ENCODE measurements around the gene RUNDC3A.

Gene RUNDC3A

DNA sequence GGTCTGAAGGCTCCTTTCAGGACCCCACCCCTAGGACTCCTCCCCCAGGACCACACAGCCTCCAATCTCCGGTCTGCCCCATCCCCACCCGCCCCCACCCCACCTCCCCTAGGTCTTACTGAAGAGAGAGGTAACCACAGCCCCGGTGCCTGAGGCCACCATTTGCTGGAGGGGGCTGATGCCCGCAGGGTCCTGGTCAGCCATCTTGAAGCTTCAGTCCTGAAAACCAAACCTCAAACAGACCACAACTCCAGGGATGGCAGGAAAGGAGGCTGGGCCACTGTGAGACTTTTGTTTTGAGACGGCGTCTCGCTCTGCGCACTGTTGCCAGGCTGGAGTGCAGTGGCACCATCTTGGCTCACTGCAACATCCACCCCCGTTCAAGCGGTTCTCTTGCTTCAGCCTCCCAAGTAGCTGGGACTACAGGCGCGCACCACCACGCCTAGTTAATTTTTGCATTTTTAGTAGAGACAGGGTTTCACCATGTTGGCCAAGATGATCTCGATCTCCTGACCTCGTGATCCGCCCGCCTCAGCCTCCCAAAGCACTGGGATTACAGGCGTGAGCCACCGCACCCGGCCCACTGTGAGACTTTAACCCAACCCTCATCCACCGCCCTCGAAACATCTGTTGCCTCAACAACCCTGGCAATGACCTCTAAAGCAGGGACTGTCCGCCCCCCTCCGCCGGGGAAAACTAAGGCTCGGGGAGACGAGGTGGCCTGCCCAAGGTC is 15.1 kb downstream of the RUNDC3A start:
- TF ChIP-seq, protein P1, sequence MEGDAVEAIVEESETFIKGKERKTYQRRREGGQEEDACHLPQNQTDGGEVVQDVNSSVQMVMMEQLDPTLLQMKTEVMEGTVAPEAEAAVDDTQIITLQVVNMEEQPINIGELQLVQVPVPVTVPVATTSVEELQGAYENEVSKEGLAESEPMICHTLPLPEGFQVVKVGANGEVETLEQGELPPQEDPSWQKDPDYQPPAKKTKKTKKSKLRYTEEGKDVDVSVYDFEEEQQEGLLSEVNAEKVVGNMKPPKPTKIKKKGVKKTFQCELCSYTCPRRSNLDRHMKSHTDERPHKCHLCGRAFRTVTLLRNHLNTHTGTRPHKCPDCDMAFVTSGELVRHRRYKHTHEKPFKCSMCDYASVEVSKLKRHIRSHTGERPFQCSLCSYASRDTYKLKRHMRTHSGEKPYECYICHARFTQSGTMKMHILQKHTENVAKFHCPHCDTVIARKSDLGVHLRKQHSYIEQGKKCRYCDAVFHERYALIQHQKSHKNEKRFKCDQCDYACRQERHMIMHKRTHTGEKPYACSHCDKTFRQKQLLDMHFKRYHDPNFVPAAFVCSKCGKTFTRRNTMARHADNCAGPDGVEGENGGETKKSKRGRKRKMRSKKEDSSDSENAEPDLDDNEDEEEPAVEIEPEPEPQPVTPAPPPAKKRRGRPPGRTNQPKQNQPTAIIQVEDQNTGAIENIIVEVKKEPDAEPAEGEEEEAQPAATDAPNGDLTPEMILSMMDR (IDR thresholded peaks at IDR 0.05) = no peak

- TF ChIP-seq, protein P1 (IDR thresholded peaks at IDR 0.05) = no peak
Observed at GRCh38 chr17:44324092-44324570, 15.7 kb downstream of the RUNDC3A start.

- TF ChIP-seq, protein P1 (IDR thresholded peaks at IDR 0.05) = no peak
Observed at GRCh38 chr17:44324571-44325275, 16.3 kb downstream of the RUNDC3A start, which contains the start of gene SLC25A39. SLC25A39 (minus strand) TSS chr17:44324823; CDS start chr17:44323562, 1,261 bp downstream.

- TF ChIP-seq, protein P1 (IDR thresholded peaks at IDR 0.05) = no peak
Observed at GRCh38 chr17:44326861-44327444, 18.6 kb downstream of the RUNDC3A start.

DNA sequence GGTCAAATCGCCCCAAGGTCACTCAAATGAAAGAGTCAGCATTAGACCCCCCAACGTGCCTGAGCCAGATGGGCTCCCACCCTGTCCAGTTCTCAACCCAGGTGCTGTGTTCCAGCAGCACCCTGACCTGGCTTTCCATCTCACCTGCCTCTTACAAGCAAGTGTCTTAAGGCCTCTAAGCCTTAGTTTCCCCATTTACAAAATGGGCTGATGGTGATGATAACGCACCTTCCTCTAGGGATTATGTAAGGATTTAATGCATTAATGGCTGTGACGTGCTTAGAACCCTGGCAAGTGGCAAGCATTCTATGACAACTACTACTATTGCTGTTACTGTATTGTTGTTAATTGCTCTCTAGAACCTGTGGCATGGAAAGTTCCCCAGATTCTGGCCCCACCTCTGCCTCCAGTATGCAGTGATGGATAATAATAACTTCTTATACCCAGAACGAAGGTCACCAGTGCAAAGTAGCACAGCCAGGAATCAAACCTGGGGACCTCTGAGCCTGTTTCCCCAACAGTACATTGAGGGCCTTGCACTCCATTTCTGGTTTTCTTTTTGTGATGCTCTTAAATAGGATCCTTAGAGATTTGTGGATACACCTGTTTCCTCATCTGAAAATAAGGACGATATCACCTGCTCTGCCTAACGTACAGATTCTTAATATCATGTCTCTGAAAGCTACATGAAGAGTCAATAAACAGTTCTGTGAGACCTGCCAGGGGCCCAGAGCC is 19.5 kb downstream of the RUNDC3A start:
- TF ChIP-seq, protein P1 (IDR thresholded peaks at IDR 0.05) = no peak

DNA sequence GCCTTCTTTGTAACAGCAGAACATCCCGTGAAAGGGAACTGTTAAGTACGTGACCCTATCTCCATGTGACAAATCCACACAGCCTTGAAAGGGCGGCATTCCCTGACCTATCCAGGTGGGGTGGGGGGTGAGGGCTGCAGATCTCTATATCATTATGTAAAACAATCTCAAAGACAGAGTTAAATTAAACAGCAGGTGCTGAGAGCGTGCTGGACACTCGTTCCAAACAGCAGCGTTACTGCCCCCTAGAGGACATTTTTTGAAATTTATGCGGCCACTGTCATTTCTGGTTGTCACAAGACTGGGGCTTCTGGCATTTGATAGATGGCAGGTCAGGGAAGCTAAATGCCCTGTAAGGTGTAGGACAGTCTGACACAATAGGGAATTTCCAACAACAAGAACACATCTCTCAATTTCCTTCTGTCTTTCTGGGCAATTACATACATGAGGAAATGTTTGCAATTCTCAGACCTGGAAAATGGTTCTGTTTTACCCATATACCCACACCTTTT is 22.9 kb downstream of the RUNDC3A start:
- TF ChIP-seq, protein P1 (IDR thresholded peaks at IDR 0.05) = peak; percentile 61

DNA sequence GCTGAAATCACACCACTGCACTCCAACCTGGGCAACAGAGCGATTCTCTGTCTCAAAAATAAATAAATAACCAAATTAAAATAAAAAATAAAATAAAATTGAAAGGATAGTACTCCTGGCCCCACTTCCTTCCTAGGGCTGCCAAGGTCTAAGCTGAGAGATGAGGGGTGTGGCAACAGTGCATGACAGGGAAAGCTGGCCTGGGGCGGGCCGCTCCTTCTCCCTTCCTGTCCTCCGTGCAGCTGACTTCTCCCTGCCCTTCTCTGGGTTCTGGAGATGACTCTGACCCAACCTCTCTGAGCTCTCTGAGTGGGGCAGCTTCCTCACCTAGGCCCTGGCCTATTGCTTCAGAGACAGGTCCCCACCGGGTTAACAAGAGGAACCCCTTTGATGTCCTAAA is 25.0 kb downstream of the RUNDC3A start:
- TF ChIP-seq, protein P1 (IDR thresholded peaks at IDR 0.05) = no peak
